ENCODE measurements around the gene SLC22A3. TPM values are rescaled to one million over a fixed set of nuclear protein-coding genes. Genes with fewer than 3 reads are reported as not detected.
A peak's percentile ranks its signal among the peaks of the same experiment; 100 is the strongest.
"Not testable (repeated sequence)": the region's sequence is repeated elsewhere in the genome, so short reads cannot be mapped to it uniquely, and the experiment has no call there.

The SLC22A3 gene
- total RNA-seq = 10 to 100 TPM; 16.3 to 49.3 (median 32.0) TPM
- long read RNA-seq, partial matches to known transcripts = 1 of 4 reads
- long read RNA-seq, other reads (novel, unspliced or antisense) = 3 of 4 reads

GRCh38 chr6:160348223-160349019 lies at the start of gene SLC22A3:
TSS of gene SLC22A3 (plus strand) at chr6:160348378. CDS start at chr6:160348420, 42 bp downstream.
- under 1% methylated on average over 30 of the region's 105 CpGs for WGBS (ENCODE audit: insufficient coverage, low coverage, low lambda C conversion rate, missing lambda C conversion rate)
- Histone ChIP-seq H3K36me3 (no peaks in the 10 kb centered on the region), H3K9me3 (no peaks in the 10 kb centered on the region), H3K4me3 (peak within 1 kb of the TSS; percentile 58 to 80 (median 78)), H3K27me3 (no peaks in the 10 kb centered on the region), H3K4me1 (peaks cover 0 to 19% (median 7%) of the 10 kb centered on the region in 4 donors), H3K27ac (peak within 1 kb of the TSS; percentile 87 to 98 (median 96))
- intact Hi-C loops (cut with DNase I) = no loop called here
- ATAC-seq (peak; percentile 54 to 73 (median 70)), DNase-seq (peak; percentile 61 to 78 (median 74))
- TF ChIP-seq CTCF (IDR thresholded peaks at IDR 0.05) (peak in 2 of 4 donors; percentile 7 to 21), POLR2A (IDR thresholded peaks at IDR 0.05) (peak; percentile 76)

- Histone ChIP-seq H3K4me1 (no peaks in the 10 kb centered on the region), H3K36me3 (no peaks in the 10 kb centered on the region), H3K27ac (no peak overlapping the region), H3K9me3 (no peaks in the 10 kb centered on the region), H3K4me3 (no peak overlapping the region), H3K27me3 (no peaks in the 10 kb centered on the region)
- TF ChIP-seq POLR2A (IDR thresholded peaks at IDR 0.05) (no peak), CTCF (IDR thresholded peaks at IDR 0.05) (no peak)
- ATAC-seq (no peak), DNase-seq (no peak)
- intact Hi-C loops (cut with DNase I) = no loop called here
- WGBS (ENCODE audit: insufficient coverage, low coverage, low lambda C conversion rate, missing lambda C conversion rate) = 87% methylated on average over 11 of the region's 11 CpGs
Measured at GRCh38 chr6:160299559-160299958, 48.6 kb upstream of the SLC22A3 start.

DNA sequence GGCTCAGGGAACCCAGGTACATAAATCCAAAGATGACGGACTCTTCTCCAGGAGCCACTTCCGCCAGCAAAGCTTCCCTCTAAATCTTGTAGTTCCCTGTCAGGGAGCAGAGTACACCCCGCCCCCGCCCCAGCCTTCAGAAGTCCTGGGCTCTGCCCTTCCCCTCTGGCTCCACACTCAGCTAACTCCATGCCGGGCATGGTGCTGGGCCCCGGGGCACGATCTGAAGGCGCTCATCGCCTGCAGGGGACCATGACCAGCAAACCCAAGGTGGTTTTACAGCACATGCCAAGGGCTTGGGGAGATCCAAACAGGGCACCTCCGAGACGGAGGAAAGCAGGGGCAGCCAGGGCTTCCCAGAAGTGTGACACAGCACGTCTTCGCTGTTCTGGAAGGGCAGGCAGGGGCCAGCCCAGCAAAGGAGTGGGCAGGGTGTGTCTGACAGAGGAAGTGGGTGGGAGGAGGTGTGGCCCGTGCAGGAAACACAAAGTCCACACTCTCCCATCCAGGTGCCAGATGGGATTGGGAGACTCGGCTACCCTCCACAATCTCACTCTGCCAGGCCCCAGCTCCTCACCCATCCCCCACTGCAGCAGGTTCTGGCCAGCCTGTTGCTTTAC lies 48.0 kb upstream of the SLC22A3 start:
- 27% methylated on average over 2 of the region's 15 CpGs for WGBS (ENCODE audit: insufficient coverage, low coverage, low lambda C conversion rate, missing lambda C conversion rate)
- Histone ChIP-seq H3K4me1 (no peaks in the 10 kb centered on the region), H3K36me3 (no peaks in the 10 kb centered on the region), H3K4me3 (no peak overlapping the region), H3K27ac (no peak overlapping the region), H3K9me3 (no peaks in the 10 kb centered on the region), H3K27me3 (no peaks in the 10 kb centered on the region)
- TF ChIP-seq CTCF (IDR thresholded peaks at IDR 0.05) (no peak), POLR2A (IDR thresholded peaks at IDR 0.05) (no peak)
- DNase-seq = no peak
- peak; percentile 57 to 65 (median 62) for ATAC-seq
- intact Hi-C loops (cut with DNase I) = no loop called here

DNA sequence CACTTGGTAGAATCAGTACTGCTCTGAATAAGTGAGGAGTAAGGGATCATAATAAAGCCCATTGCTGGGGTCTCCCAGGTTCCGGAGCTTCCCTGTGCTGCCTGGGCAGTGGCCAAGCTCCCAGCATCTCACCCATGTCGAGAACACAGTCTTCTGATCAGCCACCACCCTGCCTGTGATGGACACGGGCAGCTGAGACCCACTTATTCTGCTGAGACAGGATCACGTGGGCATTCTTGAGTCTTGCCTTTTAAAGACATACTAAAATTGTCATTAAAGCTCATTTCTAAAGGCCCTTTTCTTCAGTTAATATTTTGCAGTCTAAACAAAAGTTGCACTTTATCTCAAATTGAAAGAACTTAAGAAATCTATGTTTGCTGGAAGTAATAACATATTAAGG lies 46.8 kb upstream of the SLC22A3 start:
- intact Hi-C loops (cut with DNase I) = no loop called here
- no peaks in the 10 kb centered on the region for H3K9me3 ChIP-seq
- H3K27ac ChIP-seq = no peak overlapping the region
- no peaks in the 10 kb centered on the region for H3K36me3 ChIP-seq
- H3K4me1 ChIP-seq = no peaks in the 10 kb centered on the region
- no peak overlapping the region for H3K4me3 ChIP-seq
- WGBS (ENCODE audit: insufficient coverage, low coverage, low lambda C conversion rate, missing lambda C conversion rate) = 75% methylated on average over 4 of the region's 4 CpGs
- DNase-seq (no peak), ATAC-seq (no peak)
- H3K27me3 ChIP-seq = no peaks in the 10 kb centered on the region
- TF ChIP-seq CTCF (IDR thresholded peaks at IDR 0.05) = no peak
- TF ChIP-seq POLR2A (IDR thresholded peaks at IDR 0.05) = no peak

GRCh38 chr6:160302431-160303082 lies 45.6 kb upstream of the SLC22A3 start:
- intact Hi-C loops (cut with DNase I); H3K36me3 ChIP-seq; ATAC-seq; DNase-seq; H3K4me1 ChIP-seq; H3K27me3 ChIP-seq; H3K27ac ChIP-seq; H3K4me3 ChIP-seq; H3K9me3 ChIP-seq: not testable (repeated sequence)
- 63% methylated on average over 1 of the region's 2 CpGs for WGBS (ENCODE audit: insufficient coverage, low coverage, low lambda C conversion rate, missing lambda C conversion rate)
